Suprapubic skin (tissue), 4 donors: Measurements from ENCODE around the gene TMEM72.

Source experiments
- EP300 ChIP-seq: sonication (generic); formaldehyde crosslinking; IDR thresholded peaks from one replicate; pipeline ENCODE4 v1.6.1; 2017; ENCODE audit warnings: antibody characterized with exemption
- POLR2A ChIP-seq, 2 donors: fragments of 450-650 bp; IDR thresholded peaks; one replicate each; pipeline ENCODE4 v1.6.1; 2017; ENCODE audit warnings: antibody characterized with exemption in 2 of 2, mild to moderate bottlenecking in 2 of 2, moderate library complexity in 2 of 2
- POLR2AphosphoS5 ChIP-seq, 3 donors: sonication (generic); formaldehyde crosslinking; IDR thresholded peaks; one replicate each; pipeline ENCODE4 v1.6.1; 2017; ENCODE audit warnings: antibody characterized with exemption in 3 of 3
- TF ChIP-seq, protein P1 (sequence below), 2 donors: fragments of 200-600 bp in 1 of 2; fragments of 450-650 bp in 1 of 2; sonication (generic) in 1 of 2; IDR thresholded peaks; one replicate each; pipeline ENCODE4 v1.5.1; 2016 to 2019; ENCODE audit warnings: antibody characterized with exemption in 2 of 2, mild to moderate bottlenecking in 1 of 2, moderate library complexity in 1 of 2

DNA sequence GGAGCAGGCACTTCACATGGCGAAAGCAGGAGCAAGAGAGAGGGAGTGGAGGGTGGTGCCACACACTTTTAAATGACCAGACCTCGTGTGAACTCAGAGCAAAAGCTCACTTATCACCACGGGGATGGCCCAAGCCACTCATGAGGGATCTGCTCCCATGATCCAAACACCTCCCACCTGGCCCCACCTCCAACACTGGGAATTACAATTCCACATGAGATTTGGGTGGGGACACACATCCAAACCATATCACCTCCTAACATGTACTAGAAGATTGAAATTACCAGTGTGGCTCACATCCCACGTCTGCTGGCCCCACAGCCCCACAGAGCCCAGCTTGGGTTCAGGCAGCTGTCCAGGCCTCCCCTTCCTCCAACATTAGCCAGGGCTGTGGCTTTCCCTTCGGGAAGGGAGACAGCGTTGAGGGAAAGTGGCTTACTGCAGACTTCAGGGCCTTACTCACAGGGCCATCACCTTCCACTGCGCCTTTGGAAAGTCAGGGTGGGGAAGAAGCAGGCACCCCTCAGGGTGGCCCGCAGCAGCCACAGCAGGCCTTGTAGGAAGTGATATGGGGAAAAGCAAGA lies 59.8 kb downstream of the TMEM72 start:
- TF ChIP-seq, protein P1, sequence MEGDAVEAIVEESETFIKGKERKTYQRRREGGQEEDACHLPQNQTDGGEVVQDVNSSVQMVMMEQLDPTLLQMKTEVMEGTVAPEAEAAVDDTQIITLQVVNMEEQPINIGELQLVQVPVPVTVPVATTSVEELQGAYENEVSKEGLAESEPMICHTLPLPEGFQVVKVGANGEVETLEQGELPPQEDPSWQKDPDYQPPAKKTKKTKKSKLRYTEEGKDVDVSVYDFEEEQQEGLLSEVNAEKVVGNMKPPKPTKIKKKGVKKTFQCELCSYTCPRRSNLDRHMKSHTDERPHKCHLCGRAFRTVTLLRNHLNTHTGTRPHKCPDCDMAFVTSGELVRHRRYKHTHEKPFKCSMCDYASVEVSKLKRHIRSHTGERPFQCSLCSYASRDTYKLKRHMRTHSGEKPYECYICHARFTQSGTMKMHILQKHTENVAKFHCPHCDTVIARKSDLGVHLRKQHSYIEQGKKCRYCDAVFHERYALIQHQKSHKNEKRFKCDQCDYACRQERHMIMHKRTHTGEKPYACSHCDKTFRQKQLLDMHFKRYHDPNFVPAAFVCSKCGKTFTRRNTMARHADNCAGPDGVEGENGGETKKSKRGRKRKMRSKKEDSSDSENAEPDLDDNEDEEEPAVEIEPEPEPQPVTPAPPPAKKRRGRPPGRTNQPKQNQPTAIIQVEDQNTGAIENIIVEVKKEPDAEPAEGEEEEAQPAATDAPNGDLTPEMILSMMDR (IDR thresholded peaks at IDR 0.05), result no peak
- no peak for TF ChIP-seq POLR2AphosphoS5 (IDR thresholded peaks at IDR 0.05)
- TF ChIP-seq POLR2A (IDR thresholded peaks at IDR 0.05), result no peak
- TF ChIP-seq EP300, result no peak
